Measurements from ENCODE around the gene MIA.
A peak's percentile ranks its signal among the peaks of the same experiment; 100 is the strongest.
"Not testable (repeated sequence)": the region's sequence is repeated elsewhere in the genome, so short reads cannot be mapped to it uniquely, and the experiment has no call there.

The MIA gene

DNA sequence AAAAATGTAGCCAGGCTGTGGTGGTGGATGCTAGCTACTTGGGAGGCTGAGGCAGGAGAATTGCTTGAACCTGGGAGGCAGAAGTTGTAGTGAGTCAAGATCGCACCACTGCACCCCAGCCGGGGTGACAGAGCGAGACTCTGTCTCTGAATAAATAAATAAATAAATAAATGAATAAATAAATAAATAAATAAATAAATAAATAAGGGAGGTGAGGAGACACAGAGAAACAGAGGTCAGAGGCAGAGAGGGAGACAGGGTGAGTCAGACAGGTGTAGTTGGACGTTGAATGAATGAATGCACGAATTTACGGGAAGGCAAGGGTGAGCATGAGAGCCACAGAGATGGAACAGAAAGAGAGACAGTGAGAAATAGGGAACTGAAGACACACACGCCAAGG lies 5.8 kb downstream of the MIA start:
- no peak for DNase-seq
- TF ChIP-seq POLR2A (IDR thresholded peaks at IDR 0.05; ENCODE audit: low read length) (no peak), GATA1 (IDR thresholded peaks at IDR 0.05; ENCODE audit: low read depth, low read length) (no peak)

DNA sequence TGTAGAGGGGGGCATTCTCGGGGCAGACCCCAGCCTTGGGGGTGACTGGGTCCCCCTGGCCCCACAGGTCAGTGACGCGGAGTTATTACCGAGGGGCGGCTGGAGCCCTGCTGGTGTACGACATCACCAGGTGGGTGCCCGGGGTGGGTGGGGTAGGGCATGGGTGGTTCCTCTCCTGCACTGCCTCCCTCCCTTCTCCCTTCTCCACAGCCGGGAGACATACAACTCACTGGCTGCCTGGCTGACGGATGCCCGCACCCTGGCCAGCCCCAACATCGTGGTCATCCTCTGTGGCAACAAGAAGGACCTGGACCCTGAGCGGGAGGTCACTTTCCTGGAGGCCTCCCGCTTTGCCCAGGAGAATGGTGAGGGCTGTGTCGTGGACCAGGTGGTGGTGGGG lies 8.4 kb downstream of the MIA start:
- DNase-seq = no peak
- TF ChIP-seq GATA1 (IDR thresholded peaks at IDR 0.05; ENCODE audit: low read depth, low read length) (no peak), POLR2A (IDR thresholded peaks at IDR 0.05; ENCODE audit: low read length) (no peak)

DNA sequence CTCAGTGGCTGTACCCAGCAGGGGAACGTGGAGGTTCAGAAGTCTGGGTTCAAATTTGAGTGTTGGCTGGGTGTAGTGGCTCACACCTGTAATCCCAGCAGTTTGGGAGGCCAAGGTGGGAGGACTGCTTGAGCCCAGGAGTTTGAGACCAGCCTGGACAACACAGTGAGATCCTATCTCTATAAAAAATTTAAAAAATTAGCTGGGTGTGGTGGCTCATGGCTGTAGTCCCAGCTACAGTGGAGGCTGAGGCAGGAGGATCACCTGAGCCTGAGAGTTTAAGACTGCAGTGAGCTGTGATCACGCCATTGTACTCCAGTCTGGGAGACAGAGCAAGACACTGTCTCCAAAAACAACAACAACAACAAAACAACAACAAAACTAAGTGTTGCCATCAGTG lies 8.8 kb downstream of the MIA start:
- DNase-seq = not testable (repeated sequence)

DNA sequence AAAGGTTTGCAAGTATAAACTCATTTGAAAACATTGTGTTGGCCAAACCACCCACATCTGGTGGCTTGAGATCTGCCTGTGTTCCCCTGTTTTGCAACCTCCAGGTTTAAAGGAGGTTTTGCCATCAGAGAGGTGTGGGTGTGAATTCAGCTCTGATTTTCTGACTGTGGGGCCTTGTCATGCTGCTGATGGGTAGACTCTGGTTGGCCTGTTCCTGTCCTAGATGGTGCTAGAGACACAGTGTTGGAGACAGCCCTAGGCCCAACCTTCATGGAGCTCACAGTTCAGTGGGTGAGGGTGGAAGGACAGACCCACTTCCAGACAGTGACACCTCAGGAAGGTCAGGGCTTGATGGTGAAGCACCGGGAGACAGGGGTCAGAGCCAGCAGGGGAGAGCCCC lies 10.2 kb downstream of the MIA start:
- TF ChIP-seq POLR2A (IDR thresholded peaks at IDR 0.05; ENCODE audit: low read length) (no peak), GATA1 (IDR thresholded peaks at IDR 0.05; ENCODE audit: low read depth, low read length) (no peak)
- DNase-seq = no peak

DNA sequence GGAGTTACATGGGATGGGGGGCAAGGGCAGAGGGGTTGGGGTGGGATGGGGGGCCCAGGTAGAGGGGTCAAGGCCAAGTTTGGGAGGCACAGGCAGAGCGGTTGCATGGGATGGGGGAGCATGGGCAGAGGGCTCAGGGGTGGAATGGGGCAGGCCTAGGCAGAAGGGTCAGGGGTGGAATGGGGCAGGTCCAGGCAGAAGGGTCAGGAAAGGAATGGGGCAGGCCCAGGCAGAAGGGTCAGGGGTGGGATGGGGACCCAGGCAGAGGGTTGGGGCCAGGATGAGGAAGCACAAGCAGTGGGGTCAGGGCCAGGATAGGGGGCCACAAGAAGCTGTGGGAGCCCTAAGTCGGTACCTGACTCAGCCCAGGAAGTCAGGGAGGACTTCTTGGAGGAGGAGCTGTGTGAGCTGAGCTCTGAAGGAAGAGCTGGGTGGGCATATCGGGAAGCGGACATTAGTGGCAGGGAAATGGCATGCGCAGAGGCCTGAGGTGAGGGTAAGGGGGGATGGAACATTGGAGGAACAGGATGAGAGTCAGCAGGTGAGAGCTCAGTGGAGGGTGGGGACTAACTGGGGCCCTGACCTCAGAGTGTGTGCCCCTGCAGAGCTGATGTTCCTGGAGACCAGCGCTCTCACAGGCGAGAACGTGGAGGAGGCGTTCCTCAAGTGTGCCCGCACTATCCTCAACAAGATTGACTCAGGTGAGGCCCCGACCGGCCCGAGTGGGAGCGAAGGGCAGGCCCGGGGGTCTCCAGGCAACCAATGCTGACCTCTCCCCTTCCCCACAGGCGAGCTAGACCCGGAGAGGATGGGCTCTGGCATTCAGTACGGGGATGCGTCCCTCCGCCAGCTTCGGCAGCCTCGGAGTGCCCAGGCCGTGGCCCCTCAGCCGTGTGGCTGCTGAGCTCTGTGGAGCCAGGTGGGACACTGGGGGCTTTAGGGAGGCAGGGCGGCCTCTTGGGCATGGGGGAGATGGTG lies 11.0 kb downstream of the MIA start:
- no peak for TF ChIP-seq GATA1 (IDR thresholded peaks at IDR 0.05; ENCODE audit: low read depth, low read length)
- TF ChIP-seq POLR2A (IDR thresholded peaks at IDR 0.05; ENCODE audit: low read length) = no peak
- no peak for DNase-seq

DNA sequence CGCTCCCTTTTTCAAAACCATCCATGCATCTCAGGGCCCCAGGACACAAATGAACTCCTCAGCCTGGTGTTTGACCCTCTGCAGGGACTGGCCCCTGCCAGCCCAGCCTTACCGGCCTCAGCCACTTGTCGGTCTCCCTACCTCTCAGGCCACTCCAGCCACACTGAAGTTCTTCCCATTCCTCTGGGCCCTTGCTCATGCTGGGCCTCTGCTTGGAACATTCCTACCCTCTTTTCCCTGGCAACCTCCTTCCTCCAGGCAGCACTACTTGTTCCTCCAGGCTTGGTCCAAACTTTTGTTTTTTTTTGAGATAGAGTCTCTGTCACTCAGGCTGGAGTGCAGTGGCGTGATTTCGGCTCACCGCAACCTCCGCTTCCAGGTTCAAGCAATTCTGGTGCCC lies 16.0 kb downstream of the MIA start:
- no peak for DNase-seq
- TF ChIP-seq GATA1 (IDR thresholded peaks at IDR 0.05; ENCODE audit: low read depth, low read length) (no peak), POLR2A (IDR thresholded peaks at IDR 0.05; ENCODE audit: low read length) (no peak)

DNA sequence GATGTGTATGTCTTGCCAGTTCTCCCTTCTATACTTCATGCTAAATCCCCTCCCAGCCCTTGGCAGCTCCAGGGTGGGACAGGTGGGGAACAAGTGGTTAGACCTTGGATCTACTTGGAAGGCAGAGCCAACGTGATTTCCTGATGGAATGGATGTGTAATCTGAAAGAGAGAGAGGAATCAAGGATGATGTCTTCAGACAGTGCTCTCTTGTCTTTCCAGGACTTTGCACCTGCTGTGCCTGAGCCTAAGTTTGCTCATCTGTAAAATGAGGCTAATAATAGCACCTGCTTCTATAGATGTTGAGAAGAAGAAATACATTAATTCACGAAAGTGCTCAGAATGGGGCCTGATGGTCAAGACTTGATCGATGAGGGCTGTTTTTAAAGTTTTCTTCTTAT lies 16.7 kb downstream of the MIA start:
- no peak for DNase-seq
- no peak for TF ChIP-seq GATA1 (IDR thresholded peaks at IDR 0.05; ENCODE audit: low read depth, low read length)
- TF ChIP-seq POLR2A (IDR thresholded peaks at IDR 0.05; ENCODE audit: low read length) = no peak

DNA sequence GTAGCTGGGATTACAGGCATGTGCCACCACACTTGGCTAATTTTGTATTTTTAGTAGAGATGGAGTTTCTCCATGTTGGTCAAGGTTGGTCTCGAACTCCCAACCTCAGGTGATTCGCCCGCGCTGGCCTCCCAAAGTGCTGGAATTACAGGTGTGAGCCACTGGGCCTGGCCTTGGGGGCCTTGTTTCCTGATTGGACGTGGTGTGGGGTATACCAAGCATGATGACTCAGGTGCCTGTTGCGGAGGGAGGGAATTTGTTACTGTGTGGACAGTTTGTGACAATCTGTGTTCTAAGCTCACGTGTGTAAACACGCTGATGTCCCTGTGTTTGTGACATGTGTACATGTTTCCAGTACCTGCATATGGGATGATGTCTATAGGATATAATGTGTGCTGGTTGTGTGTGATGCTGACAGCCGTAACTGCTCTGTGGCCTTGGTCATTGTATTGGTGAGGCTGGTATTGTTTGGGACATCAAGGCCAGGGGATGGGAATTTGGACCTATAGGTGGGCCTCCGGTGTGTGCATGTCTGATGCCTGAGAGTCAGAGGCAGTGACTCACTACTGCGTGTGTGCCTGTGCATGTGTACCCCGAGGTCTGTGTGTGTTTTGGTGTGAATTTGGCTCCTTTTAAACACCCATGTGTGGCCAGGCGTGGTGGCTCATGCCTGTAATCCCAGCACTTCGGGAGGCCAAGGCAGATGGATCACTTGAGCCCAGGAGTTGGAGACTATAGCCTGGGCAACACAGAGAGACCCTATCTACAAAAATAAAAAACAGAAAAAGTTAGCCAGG lies 22.0 kb downstream of the MIA start:
- no peak for DNase-seq
- TF ChIP-seq POLR2A (IDR thresholded peaks at IDR 0.05; ENCODE audit: low read length) (no peak), GATA1 (IDR thresholded peaks at IDR 0.05; ENCODE audit: low read depth, low read length) (no peak)

DNA sequence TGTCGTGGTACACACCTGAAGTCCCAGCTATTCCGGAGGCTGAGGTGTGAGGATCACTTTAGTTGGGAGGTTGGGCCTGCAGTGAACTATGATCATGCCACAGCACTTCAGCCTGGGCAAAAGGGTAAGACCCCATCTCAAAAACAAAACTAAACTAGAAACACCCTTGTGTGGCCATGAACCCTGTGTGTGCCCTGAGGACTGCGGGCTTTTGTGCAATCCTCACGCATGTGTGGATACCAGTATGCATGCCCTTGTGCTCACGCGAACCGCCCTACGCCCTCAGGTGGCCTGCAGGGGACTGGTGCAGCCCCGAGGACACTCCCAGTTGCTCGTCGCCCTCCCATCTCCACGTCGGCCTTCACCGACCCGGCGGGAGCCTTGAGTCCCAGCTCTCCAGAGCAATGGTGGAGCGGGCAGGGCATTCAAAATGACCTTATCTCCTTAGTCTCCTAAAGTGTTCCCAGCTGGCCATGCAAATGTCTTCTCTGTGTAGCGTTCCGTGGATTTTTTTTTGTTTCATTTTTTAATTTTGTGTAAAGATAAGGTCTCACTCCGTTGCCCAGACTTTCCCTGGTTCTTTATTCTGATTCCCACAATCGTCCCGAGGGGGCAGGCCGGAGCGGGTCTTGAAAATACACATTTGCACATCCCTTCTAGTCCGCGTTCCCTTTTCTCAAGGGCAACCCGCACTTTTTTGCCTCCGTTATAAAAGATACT lies 22.8 kb downstream of the MIA start:
- TF ChIP-seq POLR2A (IDR thresholded peaks at IDR 0.05; ENCODE audit: low read length) (peak; percentile 75), GATA1 (IDR thresholded peaks at IDR 0.05; ENCODE audit: low read depth, low read length) (no peak)
- peak; percentile 85 to 89 for DNase-seq

DNA sequence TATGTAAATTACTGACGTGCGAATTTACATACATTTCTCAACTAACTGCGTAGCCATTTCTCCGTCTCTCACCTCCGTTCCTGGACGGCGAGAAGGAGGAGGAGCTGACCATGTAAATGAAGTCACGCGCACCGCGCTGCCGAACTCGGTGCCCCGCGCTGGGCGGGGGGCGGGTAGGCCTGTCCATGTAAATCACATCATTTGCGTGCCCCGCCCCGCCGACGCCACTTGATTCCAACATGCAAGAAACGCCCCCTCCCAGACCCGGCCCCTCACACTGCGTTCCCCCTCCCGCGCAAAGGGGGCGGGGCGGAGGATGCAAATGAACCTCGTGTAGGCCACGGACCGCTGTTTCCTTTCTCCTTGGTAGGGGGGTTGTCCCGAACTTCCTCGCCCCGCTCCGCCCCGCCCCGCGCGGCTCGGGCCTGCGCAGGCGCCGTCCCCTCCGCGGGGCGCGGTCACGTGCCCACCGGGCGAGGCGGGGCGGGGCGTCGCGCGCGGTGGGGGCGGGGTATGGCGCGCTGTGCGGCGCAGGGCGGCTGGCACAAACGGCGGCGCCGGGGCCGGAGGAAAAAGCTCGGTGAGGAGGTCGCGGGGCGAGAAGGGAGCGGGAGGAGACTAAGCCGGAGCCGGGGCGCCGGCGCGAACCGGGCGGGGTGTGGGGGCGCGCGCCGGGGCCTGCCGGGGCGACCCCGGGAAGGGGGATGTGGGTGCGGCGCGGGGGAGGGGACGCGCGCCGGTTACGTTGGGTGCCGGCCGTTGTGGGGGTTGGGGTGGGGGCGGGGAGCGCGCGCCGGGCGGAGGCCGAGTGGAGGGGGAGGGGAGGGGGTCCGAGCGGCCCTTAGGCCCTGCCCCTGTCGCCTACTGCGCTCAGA lies 23.6 kb downstream of the MIA start, which contains the start of gene EGLN2:
TSS of gene EGLN2 (plus strand) at position 509 of the 875 bp plus-strand sequence. CDS start 1,382 bp downstream, outside the sequence.
- DNase-seq = peak; percentile 100
- TF ChIP-seq POLR2A (IDR thresholded peaks at IDR 0.05; ENCODE audit: low read length) (peak; percentile 46), GATA1 (IDR thresholded peaks at IDR 0.05; ENCODE audit: low read depth, low read length) (no peak)

DNA sequence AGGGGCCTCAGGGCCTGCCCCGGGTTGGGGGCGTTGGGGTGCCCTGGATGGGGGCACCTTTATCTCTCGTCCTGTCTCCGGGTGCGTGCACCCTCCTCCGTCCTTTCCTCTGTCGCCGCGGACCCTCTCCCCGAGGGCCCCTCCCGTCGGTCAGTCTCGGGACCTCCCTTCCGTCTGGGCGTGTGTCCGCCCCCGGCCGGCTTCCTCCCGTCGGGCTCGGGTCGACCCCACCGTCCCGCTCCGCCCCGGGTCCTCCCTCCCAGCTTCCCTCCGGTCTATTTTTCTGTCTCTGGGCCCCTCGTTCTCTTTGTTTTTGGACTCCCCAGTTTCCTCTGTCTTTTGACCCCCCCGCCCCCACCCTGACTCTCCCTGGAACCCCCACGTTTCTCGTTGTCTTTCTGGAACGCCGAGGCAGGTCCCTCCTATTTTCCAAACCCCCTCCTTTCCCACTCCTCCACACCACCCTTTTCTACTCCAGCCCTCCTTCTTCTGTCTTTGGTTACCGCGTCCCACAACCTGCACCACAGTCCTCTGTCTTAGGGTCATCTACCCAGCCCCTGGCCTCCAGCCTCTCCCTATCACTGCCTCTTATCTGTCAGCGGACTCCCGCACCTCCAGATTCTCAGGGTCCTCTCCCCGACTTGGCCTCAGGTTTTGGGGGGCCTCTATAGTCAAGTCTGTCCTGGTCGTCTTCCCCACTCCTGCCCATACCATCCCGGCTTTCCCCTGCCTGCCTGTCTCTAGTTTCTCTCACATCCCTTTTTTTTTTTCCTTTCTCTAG lies 24.4 kb downstream of the MIA start:
- no peak for TF ChIP-seq GATA1 (IDR thresholded peaks at IDR 0.05; ENCODE audit: low read depth, low read length)
- TF ChIP-seq POLR2A (IDR thresholded peaks at IDR 0.05; ENCODE audit: low read length) = no peak
- DNase-seq = peak; percentile 49 to 67

DNA sequence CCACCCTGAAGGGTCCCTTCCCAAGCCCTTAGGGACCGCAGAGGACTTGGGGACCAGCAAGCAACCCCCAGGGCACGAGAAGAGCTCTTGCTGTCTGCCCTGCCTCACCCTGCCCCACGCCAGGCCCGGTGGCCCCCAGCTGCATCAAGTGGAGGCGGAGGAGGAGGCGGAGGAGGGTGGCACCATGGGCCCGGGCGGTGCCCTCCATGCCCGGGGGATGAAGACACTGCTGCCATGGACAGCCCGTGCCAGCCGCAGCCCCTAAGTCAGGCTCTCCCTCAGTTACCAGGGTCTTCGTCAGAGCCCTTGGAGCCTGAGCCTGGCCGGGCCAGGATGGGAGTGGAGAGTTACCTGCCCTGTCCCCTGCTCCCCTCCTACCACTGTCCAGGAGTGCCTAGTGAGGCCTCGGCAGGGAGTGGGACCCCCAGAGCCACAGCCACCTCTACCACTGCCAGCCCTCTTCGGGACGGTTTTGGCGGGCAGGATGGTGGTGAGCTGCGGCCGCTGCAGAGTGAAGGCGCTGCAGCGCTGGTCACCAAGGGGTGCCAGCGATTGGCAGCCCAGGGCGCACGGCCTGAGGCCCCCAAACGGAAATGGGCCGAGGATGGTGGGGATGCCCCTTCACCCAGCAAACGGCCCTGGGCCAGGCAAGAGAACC lies 25.1 kb downstream of the MIA start:
- TF ChIP-seq GATA1 (IDR thresholded peaks at IDR 0.05; ENCODE audit: low read depth, low read length) (no peak), POLR2A (IDR thresholded peaks at IDR 0.05; ENCODE audit: low read length) (no peak)
- DNase-seq = no peak

Measured in erythroblast (primary cell).